Activated CD4-positive, CD25-positive, alpha-beta regulatory T cell treated with anti-CD3 and anti-CD28 coated beads, Interleukin-2, amount 50 U/mL, for 24 hours (primary cell): ENCODE data around the gene GCH1.
A peak's percentile ranks its signal among the peaks of the same experiment; 100 is the strongest.

ENCODE experiments used
- ATAC-seq, 2 donors: fragments of 150-1000 bp; cut with Tn5 transposase; one replicate each; pipeline ENCODE4 v1.10.0; 2021; ENCODE audit warnings: mild to moderate bottlenecking in 1 of 2, moderate library complexity in 1 of 2

GCH1 gene

DNA sequence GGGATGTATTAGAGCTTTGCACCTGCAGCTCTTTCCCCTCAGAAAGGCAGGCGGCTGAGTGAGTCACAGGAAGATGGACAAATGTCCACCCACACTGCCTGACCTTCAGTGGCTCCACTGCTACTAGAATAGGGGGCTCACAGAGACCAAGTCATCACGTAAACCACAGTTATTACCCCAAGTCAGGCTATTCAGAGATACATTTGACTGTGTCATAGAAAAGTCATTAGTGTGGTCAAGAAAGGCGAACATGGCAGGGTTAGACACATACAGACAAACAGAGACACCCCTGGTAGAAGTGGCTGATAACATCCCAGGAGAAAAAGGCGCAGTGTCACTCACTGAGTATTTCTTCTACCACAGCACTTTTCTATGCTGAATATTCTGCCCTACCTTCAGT lies 36.0 kb downstream of the GCH1 start:
- peak; percentile 25 to 30 for ATAC-seq

DNA sequence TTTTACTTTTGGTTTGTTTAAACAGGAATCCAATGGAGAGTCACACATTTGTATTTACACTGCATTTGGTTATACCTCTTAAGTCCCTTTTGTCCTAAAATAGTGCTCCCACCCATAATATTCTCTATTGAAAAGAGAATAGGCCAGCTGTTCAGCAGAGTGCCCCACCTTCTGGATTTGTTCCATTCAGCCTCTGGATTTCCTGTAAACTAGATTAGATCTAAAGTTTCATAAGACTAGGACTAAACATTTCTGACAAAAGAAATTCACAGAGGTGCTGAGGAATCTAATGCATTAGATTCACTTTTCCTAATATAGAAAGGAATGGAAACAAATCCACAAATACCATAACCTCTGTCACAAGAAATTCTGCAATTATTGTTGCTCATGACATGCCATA lies 38.1 kb downstream of the GCH1 start:
- ATAC-seq: no peak

DNA sequence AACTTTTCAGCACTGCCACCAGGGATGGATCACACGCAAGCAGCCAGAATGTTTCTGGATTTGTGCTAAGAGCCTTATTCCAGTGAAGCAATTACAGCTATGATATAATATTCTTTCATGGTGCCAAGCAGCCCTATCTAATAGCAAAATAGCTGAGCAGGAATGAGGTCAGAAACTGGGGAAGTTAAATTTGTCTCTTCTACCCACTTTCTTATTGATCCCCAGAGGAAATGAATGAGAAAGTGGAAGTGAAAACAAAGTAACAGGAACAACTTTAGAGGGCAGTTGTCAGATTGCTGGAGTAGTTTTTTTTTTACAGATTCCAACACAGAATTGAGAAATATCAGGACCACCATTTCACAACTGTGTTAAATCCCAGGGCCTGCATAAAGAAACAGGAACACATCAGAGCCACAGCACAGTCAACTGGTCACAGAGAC lies 44.8 kb downstream of the GCH1 start:
- ATAC-seq: peak in 1 of 2 donors; percentile 17

DNA sequence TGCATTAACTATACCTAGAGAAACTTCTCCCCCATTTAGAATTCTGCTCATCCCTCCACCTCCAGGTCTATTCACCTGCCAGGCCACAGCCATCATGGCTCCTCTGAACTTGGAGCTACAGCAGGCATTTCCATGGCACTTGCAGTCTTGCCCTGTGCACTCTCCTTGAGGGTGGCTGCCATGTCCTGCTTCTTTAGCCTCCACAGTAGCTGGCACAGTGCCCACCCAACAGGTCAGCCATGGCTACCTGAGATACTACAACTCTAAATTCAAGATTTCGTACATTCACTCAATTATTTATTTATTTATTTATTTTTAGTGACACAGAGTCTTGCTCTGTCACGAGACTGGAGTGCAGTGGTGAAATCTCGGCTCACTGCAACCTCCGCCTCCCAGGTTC lies 46.5 kb downstream of the GCH1 start:
- ATAC-seq: no peak

DNA sequence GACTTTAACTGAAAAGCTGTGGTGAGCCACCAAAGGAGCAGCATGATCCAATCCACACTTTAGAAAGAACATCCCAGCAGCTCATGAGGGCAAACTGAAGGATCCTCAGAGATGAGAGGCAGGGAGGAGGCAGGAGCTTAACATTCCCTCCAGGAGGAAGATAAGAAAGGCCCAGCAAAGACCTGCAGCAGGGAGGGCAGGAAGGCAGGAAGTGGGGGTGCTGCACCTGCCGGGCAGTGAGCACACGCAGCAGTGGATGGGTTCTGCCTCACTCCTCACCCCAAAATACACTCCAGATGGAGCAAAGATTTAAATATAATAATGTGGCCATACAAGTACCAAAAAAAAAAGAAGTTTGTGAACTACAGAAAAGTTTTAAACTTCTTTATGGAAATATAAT lies 48.4 kb downstream of the GCH1 start:
- ATAC-seq: no peak

DNA sequence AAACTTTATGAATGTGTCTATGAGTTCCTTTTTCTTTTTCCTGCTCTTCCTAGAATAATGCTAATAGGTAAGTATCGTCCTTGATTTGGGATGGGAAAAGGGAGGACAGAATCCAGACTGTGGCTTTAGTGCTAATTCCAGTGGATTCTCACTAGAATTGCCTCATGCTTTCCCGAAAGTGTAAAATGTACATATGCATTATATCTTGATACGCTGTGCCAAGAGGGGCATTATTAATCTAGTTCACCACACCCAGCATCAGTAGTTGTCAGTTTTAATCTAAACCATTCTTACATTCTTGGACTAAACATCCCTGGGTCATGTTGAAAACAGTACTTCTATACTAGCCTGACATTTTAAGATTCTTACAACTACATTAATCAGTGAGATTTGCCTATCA lies 49.3 kb downstream of the GCH1 start:
- ATAC-seq: no peak

DNA sequence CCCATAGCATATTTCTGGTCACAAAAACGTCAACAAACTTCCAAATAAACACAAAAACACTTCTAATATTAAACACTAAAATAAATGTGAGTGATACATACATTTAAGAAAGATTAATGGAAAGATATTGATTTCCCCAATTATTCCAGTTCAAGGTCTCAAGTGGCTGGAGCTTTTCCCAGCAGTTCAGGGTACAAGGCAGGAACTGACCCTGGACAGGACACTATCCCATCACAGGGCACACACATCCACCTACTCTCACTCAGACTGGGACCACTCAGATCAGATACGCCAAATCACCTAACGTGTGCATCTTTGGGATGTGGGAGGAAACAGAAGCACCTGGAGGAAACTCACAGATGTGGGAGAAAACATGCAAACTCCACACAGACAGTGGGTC lies 50.4 kb downstream of the GCH1 start:
- ATAC-seq: no peak

DNA sequence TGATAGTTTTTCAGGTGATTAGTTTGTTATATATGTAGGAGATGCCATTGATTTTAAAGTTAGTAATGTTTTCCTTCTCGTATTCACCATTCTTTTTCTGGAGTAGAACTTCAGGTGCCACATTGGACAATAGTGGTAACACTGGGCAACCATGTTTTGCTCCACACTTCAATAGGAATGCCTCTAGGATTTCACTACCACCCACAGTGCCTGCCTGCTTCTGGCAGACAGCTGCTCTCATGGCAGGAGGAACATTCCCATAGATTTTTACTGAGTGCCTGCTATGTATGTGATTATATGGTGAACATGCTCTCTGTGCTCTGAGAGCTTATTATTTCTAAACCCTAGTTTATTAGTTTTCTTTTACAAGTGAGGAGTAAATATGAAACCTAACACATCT lies 53.7 kb downstream of the GCH1 start:
- ATAC-seq: no peak

DNA sequence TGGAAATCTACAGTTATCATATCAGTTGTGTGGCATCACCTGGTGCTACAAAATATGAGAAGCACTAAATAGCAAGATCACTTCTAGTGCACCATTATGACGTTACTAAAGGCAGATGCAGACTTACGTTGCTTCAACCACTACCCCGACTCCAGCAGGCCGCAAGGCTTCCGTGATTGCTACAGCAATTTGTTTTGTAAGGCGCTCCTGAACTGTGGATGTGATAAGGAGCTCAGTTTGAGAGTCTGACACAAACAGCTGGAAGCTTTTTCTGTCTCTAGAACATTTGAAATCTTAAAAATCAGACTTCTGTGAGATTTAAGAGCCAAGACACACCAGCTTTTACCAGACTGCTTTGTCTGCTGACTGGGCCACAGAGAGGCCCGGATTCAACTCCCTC lies 57.0 kb downstream of the GCH1 start:
- no peak for ATAC-seq

DNA sequence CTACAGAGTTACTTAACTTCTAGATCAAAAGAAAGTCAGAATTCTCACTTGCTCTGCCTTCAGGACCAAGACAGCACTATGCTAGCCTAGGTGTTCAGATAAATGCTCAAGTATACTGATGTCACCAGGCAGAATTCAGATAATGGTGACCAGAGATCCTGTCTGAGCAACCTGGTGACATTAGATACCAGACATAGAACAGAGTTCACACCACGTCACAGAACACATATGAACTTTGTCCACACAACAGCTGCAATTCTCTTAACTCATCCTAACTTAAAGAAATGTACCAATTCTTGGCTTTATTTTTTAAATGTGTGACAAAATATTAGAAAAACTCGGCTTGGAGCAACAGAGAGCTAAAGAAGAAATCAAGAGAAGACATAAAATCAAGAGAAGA lies 58.1 kb downstream of the GCH1 start:
- no peak for ATAC-seq

DNA sequence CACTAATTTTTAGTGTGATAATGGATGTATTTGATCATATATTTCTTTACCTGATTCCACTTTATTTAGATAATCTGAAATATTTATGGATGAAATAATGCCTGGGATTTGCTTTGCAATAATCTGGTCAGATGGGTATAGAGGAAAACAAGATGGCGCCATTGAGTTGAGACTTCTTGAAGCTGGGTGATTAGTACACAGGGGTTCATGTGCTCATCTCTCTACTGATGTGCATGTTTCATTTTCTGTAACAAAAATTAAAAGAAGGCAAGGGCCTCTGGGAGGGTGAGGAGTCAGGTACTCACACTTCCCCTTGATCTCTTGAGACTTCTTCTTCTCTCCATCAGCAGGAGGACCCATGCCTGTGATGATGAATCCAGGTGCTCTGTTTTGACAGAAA lies 61.8 kb downstream of the GCH1 start:
- ATAC-seq: no peak

DNA sequence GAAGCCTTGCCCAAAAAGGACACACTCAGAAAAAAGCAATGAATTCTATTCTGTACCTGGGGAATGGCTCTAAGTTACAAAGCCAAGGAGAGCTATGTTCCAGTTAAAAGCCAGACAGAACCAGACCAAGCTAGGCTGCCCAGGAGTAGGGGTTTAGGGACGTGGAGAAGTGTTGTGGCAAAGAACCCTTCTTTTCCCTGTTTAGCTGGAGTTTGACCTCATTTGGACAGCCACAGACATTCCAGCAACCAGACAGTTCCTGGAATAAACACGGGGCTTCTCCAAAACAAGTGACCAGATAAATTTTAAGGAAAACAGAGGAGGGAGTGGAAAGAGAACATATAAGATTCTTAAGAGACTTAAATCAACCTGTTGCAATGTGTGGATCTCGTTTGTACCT lies 62.3 kb downstream of the GCH1 start:
- no peak for ATAC-seq

DNA sequence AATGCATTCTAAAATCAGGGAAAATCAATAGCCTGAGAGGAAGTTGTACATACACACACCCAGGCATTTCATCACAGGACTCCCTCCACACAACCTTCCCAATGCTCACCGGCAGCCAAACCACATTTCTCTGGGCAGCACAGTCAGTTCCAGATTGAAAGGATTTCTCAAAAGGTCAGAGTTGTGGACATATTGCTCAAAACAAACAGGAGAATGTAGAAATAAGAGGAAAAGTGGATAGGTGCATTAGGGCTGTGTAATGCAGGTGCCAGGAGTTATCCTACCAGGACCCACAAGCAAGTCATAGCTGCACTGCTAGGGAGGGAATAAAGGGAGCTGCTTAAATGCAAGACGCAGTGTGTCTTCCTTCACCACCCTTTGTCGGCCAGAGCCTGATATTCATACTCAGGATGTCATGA lies 62.9 kb downstream of the GCH1 start:
- no peak for ATAC-seq

DNA sequence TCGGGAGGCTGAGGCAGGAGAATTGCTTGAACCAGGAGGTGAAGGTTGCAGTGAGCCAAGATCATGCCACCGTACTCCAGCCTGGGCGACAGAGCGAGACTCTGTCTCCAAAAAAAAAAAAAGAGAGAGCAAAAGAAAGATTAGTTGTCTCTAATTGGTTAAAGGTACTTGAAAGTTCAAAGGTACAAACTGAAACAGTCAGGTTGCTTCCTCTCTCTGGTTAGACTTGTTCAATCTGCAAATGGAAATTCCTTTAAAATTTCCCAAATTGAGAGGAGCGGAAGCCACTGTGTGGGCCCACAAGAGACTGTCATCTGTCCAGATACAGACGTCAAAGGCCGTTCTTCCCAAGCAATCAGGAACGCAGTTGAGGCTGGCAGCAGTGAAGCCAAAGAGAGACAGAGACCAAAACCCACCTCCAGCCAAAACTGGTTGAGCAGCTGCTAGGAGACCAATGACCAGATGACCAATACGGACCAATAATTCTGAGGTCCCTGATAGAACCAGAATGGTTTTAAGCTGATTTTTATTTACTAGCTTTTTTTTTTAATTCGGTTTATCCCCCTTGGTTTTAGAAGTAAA lies 63.6 kb downstream of the GCH1 start:
- ATAC-seq: no peak

DNA sequence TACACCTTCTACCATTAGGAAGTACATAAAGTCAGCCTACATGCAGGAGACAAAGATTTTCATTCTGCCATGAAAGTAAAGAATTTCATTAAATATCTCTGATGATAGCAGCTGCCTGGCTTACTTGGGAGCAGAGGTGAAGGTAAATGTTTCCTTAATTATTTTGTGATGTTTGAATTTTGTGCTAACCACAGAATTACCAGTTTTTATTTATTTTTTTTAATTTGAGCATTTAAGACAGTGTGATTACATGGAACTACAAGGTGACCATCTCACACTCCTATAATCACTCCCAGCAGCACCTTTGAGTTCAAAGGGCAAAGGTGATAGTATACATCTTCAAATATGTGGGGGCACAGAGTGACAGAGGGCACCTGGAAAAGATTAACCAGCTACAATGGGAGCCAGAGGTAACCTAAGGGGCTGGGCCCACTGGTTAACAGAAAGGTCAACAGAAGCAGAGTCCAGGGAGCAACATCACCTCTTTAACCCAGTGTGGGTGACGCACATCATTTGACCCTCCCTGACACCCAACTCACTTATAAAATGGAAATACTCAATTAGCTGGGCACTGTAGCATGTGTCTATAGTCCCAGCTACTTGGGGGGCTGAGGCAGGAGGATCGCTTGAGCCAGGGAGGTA lies 65.0 kb downstream of the GCH1 start:
- no peak for ATAC-seq

DNA sequence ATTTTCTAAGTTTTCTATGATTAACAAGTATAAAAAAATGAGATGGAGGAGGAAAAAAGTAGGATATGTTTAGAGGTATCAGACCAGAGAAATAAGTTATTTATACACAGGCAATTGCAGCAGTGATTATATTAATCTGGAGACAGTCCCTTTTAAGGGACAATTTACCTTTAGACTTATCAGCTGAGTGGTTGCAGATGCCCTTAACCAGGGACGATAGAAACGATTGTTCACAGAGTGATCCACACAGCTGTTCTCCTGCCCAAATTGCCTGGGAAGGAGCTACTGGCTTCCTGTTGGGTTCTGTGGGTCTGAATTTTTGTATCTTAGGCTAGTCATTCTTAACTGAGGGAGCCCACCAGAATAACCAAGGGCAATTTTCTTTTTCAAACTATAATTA lies 66.4 kb downstream of the GCH1 start:
- ATAC-seq: no peak

DNA sequence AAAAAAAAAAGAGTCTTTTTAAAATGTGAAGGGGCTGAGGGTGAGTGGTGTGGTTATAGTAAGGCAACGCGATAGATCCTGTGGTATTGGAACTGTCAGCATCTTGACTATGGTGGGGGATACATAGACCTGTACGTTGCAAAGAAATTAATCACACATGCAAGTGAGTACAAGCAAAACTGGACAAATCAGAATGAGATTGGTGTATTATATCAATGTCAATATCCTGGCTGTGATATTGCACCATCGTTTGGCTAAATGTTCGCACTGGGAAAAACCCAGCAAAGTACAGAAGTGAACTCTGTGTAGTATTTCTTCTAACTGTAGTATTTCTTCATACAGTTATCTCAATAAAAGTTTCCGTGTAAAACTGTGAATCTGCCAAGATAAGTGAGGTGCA lies 67.9 kb downstream of the GCH1 start:
- no peak for ATAC-seq

DNA sequence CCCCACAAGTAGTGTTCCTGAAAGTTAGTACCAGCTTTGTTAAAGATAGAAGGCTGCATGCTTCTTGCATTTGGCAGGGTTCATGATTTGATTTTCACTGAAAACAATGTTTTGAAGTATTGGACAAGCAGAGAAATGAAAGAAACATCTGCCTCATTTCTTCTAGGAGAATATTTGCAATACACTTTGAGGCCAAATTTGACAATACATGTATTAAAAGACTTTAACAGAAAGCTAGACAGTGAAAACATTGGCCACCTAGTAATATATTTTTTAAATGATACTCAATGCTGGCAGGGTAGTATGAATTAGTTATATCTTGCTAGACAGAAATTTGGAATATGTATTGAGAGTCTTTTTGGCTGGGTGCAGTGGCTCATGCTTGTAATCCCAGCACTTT lies 68.5 kb downstream of the GCH1 start:
- ATAC-seq: no peak

DNA sequence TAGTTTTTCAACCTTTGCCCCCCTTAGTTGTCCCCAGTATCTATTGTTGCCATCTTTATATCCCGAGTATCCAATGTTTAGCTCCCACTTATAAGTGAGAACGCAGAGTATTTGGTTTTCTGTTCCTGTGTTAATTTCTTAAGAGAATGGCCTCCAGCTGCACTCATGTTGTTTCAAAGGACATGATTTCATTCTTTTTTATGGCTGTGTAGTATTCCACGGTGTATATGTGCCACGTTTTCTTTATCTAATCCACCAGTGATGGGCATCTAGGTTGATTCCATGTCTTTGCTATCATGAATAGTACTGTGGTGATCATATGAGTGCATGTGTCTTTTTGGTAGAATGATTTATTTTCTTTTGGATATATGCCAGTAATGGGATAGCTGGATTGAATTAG lies 72.0 kb downstream of the GCH1 start:
- no peak for ATAC-seq

DNA sequence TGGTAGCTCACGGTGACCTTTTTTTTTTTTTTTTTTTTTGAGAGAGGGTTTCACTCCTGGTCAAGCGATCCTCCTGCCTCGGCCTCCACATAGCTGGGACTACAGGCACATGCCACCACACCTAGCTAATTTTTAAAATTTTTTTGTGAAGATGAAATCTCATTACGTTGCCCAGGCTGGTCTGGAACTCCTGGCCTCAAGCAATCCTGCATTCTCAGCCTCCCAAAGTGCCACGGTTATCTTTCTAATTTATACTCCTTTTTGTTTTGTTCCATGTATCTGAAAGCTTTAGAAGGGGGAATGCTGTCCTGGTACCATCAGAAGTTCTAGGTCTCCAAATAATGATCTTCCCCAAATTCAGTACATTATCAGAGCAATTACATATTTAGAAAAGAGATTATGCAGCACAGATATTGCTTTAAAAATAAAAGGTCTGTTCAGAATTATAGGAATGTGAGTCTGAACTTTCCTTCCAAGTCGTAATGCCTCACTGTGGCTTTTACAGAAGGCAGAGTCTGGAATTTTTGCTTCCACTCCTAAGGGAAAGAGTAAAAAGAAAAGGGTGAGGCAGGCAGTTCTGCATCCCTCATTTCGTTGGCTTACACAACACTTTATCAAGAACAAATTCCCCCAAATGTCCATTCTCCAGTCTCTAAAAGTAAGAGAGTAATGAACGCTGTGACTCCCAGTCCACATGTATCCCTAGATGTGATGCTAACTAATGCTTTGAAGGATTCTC lies 73.0 kb downstream of the GCH1 start:
- no peak for ATAC-seq

DNA sequence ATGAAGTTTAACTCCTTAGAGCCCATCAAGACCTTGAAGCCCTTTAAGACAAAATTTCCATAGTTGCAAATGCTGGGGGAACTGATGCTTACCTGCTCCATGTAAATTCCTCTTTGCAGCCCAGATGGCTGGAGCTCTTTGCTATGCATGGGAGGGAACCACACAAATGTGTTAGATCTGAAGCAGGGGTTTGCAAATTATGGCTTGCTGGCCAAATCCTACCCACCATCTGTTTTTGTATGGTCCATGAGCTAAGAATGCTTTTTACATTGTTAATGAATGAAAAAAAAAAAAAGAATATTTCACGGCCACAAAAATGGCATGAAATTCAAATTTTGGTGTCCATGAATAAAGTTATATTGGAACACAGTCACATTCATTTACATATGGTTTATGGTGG lies 74.6 kb downstream of the GCH1 start:
- no peak for ATAC-seq

DNA sequence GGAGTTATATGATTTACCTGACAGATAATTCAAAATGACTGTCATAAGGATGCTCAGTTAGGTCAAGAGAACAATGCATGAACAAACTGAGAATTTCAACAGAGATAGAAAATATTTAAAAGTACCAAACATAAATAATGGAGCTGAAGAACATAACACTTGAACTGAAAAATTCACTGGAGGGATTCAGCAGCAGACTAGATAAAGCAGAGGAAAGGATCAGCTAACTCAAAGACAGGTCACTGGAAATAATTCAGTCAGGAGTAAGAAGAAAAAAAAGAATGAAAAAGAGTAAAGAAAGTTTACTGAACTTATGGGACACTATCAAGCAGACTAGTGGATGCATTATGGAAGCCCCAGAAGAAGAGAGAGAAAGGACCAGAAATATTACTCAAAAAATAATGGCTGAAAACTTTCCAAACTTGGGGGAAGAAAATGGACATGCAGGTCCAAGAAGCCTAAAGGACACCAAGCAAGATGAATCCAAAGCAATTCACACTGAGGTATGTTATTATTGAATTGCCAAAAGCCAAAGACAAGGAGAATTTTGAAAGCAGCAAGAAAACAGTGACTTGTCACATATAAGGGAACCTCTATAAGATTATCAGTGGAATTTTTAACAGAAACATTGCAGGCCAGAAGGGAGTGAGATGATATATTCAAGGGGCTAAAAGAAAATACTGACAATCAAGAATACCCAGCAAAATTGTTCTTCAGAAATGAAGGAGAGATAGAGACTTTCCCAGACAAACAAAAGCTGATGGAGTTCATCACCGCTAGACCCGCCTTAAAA lies 78.7 kb downstream of the GCH1 start:
- no peak for ATAC-seq

DNA sequence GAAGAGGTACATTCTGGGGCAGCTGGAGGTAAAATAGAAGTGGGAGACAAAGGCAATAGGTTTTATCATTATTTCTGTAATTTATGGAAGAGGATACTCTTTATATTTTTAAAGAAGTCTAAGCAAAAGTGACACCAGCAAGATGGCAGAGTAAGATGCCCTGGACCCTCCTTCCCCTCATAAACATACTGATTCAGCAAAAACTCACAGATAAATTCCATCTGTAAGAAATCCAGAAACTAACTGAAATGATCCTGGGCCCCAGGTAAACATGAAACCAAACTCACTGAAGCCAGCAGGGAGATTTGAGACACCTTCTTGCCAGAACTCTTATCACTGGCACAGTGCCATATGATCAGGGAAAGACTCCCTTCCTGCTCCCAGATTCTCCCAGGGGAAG lies 79.9 kb downstream of the GCH1 start:
- ATAC-seq: no peak
